HG02642 (cell line): ENCODE measurements around the gene RGMA.
"Not testable (repeated sequence)": the region's sequence is repeated elsewhere in the genome, so short reads cannot be mapped to it uniquely, and the experiment has no call there.

Source experiments
- ATAC-seq: cut with Tn5 transposase; IDR thresholded peaks from one replicate; pipeline ENCODE4 v1.9.1; 2021; ENCODE audit warnings: mild to moderate bottlenecking; ENCODE audit not compliant: unreplicated experiment, poor library complexity

The RGMA gene

DNA sequence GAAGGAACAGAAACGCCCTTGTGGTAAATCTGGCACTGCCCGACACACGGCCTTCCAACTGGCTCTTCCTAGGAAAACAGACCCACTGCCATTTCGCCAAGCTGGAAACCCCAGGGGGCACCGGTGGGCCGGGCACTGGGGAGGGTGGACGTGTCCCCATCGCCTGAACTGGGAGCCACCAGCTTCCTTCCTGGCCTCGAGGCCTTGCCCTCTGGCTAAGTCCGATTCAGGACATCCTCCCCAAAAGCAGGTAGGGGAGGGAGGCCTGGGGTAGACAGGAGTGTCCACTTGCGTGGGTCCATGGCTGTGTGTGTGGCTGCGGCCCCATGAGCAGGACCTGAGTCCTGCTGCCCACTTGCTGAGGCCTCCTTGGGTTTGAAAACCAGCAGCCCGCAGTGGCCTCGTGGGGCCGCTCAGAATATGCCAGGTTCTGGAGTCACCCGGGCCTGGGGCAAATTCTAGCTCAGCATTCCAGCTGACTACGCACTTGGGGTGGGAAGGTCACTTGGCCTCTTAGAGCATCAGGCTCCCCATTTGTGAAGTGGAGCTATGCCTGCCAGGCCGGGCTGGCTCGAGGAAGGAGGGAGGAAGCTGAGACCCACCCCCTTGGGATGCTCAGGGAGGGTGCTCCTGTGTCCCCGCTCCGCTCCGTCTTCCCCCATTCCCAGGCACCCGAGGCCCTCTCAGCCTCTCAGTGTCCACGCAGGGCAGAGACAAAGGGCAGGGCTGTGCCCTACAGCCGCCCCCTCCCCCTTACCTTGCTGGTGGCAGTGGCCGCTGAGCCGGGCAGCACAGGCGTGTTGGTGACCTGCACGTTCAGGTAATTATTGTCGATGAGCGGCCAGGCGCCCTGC lies 37.5 kb downstream of the RGMA start:
- ATAC-seq: no peak

DNA sequence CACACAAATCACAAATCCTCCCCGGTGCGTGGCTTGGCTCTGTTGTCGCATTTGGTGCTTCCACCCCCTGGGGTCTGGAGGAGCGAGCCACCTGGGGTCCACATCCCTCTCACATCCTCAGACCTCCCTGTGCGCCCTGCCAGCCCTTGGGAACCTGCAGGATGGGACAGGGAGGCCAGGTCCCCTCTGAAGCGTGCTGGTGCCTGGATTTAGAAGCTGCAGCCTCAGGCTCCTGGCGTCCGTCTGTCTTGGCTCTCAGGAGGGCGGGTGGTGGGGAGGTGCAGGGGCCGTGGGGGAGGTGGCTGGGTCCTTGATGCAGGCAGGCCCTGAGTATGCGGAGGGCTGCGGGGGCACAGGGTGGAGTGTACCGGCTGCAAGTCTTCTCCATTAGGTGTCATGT lies 38.4 kb downstream of the RGMA start:
- no peak for ATAC-seq

DNA sequence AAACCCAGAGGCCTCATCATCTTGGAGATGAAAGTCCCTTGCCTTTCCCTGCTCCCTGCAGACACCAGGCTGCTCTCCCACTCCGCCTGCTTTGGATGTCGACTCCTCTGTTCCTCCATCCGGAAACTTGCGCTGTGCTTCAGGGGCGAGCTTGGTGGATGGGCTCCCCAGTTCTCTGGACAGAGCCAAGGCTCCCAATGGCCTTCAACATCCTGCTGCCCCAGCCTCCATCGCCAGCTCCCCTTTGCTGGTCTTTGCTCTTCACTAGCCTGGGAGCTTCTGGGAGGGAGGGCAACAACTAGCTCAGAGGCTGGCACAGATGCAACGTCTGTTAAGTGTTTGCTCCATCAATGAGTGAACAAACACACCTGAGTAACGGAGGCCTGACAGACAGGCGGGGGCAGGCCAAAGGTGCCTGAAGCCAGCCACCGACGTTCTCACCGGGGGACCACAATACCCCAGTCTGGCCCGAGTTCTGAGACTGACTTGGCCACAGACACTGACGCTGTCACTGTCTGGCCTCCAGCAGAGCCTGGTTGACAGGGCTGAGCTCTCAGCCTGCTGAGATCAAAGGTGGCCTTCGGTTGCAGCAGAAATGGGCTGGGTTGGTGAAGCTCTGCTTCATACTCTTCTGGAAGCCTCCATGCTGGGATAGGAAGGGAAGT lies 39.0 kb downstream of the RGMA start:
- no peak for ATAC-seq

DNA sequence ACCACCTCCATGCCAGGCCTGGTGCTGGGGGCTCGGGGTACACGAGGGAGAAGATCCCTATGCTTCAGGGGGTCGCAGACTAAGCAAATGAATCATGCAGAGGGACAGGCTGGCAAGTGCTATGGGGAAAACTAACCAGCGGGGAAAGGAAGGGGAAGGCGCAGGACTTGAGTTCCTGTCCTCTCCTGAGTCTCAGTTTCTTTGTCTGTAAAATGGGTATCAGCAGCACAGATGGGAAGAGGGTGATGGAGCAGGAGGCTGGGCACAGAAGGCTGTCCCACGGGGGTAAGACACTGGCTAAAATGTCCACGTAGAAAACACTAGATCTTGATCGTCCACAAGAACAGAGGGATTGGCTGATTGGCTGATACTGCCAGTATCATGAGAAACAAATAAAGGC lies 39.8 kb downstream of the RGMA start:
- ATAC-seq: no peak

DNA sequence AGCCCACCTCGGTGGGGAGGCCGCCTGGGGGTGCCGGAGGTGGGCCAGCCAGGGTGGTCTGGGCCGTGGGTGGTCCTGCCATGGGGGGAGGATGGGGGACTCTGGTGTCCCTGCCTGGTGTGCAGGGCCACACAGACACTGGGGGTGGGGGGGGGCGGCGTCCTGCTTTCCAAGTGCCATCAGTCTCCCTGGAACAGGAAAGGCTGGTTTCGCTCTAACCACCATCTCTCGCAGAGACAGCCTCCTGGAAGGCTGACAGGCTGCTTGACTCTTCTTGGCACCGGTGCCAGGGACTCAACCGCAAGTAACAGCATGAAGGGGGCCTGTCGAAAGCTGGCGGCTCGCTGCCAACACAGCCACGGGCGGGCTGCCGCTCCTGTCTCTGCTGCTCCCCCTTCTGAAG lies 40.3 kb downstream of the RGMA start:
- ATAC-seq: no peak

DNA sequence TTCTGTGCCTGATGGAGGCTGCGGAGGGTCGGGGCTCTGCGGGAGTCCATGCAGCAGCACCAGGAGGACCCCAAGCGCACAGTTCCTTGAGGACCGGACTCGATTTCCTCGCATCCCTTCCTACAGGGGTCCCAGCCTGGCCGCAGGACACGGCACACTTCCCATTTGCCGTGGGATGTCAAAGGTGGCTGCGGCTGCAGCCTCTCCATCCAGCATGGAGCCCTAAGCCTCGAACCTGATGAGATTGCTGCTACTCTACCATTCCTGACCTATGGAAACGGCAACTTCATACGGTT lies 40.6 kb downstream of the RGMA start:
- ATAC-seq: no peak

DNA sequence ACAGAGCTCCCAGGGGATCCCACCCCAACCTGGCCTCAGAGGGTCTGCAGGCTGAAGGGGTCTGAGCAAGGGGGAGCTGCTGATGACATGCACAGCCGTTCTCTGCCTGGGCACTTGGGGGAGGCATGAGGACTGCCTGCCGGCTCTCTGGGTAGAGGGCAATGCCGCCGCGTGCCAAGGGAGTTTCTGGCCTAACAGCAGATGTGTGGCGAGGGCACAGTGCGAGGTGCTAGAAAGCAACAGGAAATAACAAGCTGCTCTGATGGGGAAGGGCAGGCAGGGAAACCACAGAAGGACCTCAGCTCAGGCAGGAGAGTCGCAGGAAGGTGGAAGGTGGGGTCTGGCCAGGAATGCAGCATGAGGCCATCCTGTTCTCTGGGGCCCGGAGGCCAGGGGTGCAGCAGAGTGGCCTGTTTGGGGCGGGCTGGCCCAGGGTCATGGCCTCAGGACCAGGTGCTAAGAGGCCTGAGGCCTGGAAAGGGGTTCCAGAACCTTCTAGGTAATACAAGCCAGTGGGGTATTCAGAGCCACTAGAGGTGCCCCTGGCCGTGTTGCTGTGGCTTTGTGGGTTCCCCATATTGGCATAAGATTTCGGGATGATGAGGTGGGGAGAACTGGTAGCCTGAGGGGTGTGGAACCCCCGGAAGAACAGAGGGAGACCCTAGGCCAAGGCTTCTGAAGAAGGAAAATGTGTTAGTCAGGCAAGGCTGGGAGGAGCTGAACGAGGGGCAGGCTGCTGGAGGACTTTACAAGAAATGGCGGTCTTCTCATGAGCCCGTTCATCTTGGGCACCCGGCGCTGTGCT lies 41.2 kb downstream of the RGMA start:
- no peak for ATAC-seq

DNA sequence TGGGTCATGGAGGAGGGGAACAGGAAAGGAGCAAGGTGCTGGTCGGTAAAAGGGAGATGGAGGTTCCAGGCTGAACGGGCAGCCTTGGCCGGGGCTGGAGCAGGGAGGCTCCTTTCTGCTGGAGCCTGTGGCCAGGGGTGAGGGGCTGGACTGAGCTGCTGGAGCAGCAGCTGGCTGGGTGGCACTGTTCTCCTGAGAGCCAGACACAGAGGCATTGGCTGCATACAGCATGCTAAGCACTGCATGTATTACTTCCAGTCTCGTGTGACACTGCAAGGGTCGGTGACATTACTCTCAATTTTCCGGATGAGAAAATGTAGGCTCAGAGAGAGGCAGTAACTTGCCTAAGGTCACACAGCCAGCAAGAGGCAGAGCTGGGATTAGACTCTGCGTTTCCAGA lies 42.3 kb downstream of the RGMA start:
- ATAC-seq: no peak

DNA sequence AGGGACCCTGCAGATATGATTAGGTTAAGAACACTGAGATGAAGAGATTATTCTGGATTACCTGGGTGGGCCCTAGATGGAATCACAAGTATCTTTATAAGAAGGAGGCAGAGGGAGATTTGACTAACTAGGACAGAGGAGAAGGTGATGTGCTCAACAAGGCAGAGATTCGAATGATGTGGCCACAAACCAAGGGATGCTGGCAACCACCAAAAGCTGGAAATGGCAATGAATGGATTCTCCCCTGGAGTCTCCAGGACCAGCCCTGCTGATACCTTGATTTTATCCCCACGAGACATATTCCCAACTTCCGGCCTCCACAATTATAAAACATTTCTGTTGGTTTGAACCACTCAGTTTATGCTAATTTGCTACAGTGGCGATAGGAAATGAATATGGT lies 42.9 kb downstream of the RGMA start:
- ATAC-seq: no peak

DNA sequence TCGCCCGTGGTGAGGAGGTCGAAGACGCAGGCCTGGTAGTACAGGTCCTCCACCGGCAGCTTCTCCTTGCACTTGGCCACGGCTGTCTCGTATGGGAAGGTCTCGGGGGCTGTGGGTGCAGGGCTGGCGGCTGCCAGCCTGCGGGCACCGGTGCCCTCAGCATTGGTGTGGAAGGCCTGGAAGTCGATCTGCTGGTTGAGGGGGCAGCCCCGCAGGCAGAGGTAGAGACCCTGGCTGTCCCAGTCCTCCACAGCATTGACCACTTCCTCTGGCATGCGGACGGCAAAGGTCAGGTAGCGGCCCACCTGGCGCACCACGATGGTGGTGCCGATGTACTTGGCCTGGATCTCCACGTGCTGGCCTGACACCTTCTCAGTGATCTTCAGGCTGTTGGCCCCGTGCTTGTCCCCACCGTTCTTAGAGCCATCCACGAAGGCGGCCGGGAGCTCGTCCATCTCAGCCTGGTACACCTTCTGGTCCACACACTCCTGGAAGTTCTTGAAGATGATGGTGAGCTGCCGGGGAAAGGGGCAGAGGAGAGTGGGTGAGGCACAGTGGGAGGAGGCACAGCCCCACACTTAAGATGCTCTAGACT lies 43.7 kb downstream of the RGMA start:
- no peak for ATAC-seq

DNA sequence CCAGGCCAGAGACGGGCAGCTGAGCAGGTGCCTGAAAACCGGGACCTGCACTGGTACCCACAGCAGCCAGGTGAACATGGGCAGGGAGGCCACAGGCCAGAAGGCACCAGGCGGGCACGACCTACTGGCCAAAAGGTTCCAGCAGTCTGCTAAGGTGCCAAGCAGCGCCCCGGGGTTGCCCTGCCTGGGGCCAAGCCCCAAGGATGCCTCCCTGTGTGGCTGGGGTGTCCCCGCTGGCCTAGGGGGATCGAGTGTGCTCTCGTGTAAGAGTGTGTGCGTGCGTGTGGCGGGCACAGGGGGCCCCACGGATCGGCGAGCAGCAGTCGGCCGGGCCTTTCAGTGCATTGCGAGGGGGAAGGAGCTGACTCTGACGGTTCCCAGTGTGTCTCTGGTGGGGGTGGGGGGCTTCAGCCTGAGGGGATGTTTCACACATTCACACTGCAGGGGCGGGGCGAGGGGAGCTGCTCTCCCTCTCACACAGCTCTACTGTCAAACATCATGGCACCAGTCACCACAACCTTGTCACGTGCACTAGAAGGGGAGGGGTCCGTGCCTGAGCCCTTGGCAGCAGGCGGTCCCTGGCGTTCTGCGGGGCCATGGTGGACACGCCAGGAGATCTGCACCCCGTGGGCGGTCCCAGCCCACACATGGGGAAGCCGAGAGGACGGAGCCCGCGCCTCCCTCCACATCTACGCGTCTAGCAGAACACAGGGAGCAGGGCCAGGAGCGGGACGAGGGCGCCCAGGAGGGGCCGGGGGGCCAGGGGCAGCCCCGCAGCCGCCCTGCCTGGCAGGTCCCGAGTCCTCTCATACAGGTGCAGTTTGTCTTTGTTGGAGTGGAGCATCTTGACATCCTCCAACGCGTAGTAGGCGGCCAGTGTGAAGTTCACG lies 44.5 kb downstream of the RGMA start:
- no peak for ATAC-seq

DNA sequence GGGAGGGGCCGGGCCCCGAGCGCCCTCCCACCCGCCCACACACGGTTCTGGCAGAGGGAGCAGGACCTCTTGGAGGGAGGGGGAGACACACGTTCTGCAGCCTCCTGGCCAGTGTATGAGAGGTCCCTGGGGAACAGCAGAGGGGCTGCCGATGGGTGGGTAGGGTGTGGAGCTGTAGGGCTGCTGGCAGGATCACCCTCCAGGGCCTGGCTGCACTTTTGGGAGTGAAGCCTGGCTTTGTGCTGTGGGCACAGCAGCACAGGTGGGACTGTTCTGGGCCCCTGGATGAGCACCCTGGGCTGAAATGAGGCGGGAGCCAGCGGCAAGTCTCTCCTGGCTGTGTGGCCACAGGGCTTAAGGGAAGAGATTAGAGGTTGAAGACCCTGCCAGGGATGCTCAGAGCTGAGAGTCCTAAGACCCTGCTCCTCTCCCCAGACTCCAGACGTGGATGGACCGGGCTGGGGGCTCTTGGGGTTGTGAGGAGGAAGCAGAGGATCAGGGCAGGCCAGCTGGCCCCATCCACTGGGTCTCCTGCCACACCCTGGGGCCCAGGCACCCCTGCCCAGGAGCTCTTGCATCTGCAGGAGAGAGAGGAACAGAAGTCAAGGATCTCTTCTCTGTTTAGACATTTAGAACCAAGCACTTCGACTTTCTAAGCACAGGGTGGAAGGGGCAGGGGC lies 45.2 kb downstream of the RGMA start:
- ATAC-seq: no peak

DNA sequence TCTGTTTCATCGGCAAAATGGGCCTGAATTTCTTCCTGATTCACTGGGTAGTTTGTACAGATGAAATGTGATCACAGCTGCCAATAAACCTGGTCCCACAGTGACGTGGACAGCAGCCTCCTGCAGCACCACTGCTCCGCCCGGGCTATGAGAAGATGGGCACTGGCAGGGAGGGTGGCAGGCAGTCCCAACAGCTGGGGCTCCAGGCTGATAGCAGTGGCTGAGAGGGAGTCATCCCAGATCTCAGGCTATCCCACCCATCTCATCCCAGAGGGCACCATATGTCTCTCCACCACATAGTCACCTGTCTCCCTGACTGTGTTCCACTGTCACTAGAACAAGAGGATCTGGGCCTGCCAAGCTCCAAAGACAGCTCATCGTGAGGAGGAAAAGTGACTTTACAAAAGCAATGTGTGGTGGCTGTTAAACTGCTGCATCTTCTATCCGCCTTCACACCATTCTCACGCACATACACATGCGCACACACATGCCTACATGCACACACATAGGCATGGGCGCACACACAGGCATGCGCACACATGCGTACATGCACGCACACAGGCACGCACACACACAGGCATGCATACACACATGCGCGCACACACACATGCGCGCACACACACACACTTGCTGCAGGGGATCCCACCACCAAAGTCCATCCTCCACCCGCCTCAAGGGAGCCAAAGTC lies 46.2 kb downstream of the RGMA start:
- ATAC-seq: no peak

DNA sequence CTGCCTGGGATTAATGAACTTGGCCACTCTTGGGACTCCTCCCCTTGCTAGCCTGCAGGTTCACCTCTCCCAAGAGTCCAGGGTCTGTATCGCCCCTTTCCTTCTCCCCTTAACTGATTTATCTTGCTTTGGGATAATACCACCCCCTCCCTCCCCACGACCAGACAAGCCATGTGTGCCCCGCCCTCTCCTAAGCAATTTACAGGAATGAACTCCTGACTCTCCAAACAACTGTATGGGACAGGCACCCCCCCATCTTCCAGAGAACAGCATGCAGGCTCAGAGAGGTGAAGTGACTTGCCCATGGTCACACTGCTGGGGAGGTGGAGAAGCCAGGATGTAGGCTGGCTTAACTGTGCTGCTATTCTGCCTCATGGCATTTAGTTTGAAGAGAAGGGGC lies 46.8 kb downstream of the RGMA start:
- ATAC-seq: no peak

DNA sequence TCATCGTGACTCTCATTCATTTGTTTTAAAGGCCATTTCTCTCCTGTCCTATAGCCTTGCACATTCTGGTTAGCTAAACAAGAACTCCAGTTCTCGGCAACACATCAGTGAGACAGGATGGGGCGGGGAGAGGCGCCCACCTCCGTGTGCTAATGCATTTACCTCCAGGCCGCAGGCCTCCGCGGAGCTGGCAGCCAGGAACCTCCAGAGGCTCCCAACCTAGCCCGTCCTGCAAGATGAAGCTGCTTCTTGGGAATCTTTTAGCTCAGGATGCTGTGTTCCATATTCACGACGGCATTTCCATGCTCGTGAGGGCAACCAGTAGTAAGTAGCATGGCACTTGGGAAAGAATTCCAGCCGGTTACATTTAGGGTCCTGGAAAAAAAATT lies 47.9 kb downstream of the RGMA start:
- no peak for ATAC-seq

DNA sequence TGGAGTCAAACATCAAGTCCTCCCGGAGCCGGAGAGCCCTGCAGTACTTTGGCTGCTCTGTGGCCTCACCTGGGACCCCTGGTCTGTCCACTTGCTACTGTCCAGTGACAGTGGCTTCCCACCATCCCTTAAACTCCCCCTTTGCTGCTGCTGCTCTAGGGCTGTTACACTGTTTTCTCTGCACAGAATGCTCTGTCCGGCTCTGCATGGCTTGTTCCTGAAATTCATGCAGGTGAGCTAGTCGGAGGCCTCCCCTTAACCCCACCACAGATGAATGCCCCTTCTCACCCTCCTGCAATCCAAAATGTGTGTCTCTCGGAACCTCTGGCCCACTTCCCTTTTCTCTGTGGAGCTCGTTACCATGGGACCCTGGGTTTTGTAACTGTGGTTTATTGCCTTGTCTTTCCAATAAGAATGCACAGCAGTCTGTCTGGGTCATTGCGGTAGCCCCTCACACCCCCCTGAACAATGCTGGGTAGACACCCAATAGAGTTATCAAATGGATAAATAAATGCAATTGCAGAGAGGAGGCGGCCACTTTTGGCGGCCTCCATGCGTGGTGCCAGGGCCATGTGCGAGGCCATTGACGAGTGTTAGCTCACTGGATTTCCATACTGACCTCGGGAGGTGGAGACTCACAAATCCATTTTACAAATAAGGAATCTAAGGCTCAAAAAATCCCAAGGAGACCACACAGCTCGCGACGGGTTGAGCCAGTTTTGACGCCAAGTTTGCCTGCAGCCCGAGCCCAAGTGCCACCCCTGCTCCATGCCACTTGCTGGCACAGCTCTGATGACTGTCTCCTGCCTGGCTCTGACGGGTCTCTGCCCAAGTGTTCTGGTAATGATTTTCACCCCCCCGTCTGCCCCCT lies 48.5 kb downstream of the RGMA start:
- ATAC-seq: no peak

DNA sequence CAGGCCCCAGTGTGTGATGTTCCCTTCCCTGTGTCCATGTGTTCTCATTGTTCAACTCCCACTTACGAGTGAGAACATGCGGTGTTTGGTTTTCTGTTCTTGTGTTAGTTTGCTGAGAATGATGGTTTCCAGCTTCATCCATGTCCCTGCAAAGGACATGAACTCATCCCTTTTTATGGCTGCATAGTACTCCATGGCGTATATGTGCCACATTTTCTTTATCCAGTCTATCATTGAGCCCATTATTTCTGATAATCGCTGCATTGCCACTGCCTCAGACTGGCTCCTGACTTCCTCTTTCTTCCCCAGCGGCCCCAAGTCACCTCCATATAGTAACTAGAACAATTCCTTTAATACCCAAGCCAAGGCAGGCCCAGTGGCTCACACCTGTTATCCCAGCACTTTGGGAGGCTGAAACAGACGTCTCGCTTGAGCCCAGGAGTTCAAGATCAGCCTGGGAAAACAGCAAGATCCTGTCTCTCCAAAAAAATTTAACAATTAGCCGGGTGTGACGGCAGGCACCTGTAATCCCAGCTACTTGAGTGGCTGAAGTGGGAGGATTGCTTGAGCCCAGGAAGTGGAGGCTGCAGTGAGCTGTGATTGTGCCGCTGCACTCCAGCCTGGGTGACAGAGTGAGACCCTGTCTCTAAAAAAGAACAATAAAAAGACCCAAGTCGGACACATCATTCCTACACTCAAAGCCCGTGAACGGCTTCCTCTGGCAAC lies 49.3 kb downstream of the RGMA start:
- ATAC-seq: not testable (repeated sequence)
